HG02840 (cell line): ENCODE measurements around the gene CNGB1.
"Not testable (repeated sequence)": the region's sequence is repeated elsewhere in the genome, so short reads cannot be mapped to it uniquely, and the experiment has no call there.

Source experiments
- ATAC-seq: cut with Tn5 transposase; IDR thresholded peaks from one replicate; pipeline ENCODE4 v1.9.1; 2021; ENCODE audit warnings: mild to moderate bottlenecking, moderate library complexity, moderate number of reproducible peaks; ENCODE audit not compliant: unreplicated experiment, low FRiP score

Gene CNGB1

DNA sequence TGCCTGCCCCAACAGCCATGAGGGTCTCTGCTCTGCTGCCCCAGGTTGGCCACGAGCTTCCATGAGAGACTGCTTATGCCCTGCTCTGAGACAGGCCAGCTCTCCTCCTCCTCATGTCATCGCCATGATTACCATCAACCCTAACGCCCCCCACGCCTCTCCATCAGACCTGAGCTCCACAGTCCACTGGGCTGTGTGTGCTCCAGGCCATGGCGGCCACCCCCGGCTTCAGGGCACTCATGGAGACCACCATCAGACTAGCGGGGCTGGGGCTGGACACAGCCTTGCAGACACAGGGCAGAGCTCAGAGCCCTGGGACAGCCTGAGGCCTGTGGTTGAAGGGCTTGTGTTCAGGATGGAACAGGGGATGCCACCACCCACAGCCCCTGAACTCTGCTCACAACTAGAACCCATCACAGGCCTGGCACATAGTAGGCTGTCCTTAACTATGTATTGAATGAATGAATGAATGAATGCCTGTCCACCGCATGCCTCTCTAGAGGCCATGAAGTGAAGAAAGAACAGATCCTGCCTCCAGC lies 14.6 kb downstream of the CNGB1 start:
- ATAC-seq = no peak

DNA sequence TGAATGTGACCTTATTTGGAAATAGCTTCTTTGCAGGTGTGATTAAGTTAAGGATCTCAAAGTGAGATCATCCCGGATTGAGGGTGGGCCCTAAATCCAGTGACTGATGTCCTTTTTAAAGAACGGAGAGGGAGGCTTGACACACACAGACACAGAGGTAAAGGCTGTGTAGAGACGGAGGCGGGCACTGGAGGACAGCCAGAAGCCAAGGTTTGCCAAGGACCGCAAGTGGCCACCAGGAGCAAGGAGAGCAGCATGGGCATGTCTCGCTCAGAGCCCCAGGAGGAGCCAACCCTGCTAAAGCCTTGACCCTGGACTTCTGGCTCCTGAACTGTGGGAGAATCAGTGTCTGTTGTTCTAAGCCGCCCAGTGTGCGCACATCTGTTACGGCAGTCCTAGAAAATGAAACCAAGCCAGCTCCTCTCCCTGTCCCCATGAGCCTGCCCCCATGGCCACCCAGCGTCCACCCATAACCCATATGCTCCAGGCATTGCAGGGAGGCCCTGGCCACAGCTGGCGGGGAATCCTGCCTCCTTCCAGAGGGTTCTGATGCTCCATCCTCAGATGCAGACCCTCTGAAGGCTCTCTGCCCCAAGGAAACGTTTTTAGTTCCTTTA lies 15.2 kb downstream of the CNGB1 start:
- ATAC-seq = no peak

DNA sequence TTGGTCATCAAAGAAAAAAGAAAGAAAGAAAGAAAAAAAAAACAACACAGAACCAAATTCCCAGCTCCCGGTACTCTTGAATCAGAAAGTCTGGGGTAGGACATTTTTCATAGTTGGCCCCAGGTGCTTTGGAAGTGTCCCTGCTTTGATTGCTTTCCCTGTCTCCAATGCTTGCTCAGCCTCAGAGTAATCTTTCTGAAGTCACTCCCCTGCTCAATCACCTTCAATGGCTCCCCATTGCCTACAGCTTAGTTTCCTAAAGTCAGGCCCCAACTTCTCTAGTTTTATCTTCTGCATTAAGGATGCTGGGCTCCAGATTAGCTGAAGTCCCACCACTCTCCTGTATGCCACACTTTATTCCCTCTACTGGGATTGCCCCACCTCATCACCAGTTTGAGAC lies 17.1 kb downstream of the CNGB1 start:
- ATAC-seq = no peak

DNA sequence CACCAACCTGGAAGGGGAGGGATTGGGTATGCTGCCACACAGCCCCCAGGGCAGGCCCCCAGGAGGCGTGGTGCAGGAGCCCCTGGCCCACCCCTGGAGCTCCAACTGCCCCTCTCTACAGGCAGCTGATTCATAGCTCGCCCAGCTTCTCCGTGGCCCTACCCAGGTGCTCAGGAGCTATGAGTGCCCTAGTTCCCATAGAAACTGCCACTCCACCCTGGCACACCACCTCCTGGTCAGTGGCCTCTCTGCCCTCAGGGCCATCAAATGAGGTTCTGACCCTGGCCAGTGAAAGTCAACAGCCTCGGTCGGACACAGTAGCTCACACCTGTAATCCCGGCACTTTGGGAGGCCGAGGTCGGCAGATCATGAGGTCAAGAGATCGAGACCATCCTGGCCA lies 18.0 kb downstream of the CNGB1 start:
- no peak for ATAC-seq

DNA sequence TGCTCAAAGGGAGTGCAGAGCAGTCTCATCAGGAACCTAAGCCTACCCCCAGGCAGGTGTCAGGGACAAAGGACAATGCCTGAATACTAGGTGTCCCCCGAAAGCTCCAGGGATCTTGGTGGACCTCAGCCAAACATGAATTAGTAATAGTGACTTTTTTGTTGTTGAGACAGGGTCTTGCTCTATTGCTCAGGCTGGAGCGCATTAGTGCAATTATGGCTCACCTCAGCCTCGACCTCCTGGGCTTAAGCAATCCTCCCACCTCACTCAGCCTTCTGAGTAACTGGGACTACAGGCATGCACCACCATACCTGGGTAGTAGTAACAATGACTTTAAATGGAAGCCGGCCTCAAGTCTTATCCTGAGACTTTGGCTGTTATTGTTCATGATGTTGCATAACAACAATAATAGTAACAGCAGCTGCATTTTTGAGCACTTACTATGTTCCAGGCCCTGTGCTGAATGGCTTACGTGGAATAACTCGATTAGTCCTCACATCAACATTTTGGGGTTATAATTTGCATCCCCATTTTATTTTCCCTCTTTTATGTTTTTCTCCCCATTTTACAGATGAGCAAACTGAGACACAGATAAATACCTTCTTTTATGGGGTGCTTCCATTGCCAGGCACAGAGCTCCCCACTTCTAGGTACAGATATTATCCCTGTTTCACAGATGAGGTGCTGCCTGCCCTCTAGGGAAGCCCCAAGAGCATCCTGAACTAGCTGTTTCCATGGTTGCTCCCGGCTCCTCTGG lies 19.5 kb downstream of the CNGB1 start:
- ATAC-seq = no peak

DNA sequence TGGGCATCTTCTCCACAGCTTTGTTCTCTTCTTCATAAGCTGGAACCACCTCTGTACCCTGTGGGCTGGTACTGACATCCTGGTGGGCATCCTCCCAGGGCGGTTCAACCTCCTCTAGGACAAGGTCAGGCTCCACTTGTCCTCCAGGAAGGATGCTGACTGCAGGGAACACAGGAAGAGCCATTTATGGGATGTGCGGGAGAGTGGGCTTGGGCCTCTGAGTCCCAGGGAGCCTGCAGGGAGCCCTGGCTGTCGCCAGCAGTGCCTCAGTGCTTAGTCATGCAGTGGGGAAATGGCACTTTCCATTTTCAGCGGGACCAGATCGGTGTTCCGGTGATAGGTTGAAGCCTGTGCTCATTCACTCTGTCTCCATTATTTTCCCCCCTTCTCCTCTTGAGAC lies 20.5 kb downstream of the CNGB1 start:
- ATAC-seq = no peak

DNA sequence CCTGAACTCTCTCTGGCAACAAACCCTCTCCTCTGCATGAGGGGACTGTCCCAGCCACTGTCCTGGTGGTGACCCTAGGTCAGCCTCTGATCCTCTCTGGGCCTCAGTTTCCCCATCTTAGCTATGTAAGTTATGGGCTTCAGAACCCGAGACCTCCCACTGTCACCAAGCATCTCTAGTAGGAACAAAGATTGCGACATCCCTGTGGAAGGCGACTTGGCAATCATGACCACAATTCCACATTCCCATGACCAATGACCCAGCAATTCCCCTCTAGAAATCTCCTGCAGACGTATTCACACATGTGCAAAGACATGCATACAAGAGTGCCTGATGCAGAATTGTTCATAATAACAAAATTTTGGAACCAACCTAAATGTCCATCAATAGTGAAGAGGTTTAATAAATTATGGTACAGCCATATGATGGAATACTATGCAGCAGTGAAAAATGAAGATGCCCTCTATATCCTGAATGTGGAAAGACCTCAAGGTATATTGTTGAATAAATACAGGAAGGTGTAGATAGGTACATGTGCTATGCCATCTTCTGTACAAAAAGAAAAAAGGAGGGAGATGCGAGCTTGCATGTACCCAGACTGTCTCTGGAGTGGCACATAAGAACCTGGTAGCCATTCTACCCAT lies 21.2 kb downstream of the CNGB1 start:
- no peak for ATAC-seq

DNA sequence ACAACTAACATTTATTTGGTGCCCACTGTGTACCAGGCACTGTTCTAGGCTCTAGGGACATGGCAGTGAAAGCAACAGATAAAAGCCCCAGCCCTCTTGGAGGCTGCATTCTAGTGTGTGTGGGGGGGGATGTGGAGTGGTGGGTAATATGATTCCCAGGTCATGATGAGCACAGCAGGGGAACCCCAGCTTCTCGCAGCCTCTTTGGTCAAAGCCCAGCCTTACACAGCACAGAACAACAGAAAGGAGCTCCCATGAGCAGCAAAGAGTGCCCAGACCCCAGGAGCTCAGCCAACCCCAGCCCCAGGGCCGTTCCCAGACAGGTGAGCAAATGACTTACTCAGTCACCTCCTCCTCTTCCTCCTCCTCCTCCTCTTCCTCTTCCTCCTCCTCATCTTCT lies 21.9 kb downstream of the CNGB1 start:
- no peak for ATAC-seq

DNA sequence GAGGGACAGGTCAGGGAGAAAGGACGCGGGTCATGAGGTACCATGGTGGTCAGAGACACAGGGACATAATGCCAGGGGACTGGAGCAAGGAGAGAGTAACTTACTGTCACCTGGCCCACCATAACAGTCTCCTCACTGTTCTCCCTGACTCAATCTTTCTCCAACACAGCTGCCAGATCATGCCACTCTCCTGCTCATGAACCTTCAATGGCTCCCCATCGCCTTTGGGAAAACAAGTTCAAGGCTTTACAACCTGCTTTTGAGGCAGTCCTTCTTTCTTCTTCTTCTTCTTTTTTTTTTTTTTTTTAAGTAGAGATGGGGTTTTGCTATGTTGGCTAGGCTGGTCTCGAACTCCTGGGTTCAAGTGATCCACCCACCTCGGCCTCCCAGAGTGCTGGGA lies 22.9 kb downstream of the CNGB1 start:
- no peak for ATAC-seq

DNA sequence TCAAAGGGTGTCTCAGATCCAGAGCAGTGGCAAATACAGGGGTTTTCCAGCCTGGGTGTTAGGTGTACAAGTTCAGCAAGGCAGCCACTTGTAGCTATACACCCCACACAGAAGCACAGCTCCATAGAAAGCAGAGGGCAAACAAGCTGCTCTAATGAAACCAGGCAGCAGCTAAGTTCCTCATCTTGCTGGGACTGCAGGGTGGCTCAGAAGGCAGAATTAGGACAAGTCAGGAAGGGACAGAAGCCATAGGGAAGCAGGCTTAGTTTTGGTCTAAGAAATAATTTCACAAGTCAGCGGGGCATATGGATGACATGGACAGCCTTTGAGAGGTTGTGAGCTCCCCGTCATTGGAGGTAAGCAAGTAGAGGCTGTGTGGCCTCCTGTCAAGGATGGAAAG lies 23.7 kb downstream of the CNGB1 start:
- ATAC-seq = no peak

DNA sequence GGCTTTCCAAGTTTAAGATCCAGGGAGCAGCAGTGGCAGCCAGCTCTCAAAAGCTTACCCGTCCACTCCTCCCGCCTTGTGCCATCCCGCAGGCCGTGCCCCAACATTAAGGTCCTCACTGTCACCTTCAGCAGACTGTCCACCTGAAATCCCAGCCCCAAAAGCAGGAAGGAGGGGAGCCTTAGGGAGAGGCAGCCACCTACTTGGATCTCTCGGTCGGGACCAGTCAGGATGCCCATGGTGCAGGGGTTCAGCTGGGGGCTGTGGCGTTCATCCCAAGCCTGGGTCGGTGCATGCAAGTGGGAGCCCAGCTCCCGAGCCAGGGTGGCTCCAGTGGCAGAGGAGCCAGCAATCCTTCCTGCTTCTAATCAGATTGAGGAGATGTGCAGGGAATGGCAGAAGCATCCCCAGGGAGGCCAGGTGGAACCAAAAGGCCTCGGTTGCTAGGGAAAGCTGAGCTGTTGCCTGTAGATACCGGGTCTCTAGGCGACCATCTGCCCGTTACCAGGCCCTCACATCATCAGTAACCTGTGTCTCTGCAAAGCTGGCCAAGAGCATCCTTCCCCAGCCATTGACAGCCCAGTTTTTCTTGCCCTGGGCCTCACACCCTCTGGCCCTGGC lies 24.6 kb downstream of the CNGB1 start:
- ATAC-seq = no peak

DNA sequence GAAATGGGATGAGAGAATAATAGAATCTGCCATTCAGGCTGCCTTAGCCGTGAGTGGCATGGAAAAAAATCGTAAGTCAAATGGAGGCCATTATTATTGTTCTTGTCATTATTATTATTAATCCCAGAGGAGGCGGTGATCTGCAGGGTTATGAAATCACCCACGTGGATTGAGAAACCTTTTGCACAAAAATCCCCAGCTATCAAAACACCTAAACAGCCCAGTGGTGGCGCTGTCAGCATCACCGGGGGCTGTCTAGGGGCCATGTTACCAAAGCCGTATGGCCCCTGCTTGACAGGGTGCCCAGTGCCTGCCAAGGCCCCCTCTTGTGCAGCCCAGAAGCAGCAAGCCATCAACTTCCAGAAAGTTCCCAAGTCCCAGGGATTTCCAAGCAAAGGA lies 25.2 kb downstream of the CNGB1 start:
- ATAC-seq = no peak

DNA sequence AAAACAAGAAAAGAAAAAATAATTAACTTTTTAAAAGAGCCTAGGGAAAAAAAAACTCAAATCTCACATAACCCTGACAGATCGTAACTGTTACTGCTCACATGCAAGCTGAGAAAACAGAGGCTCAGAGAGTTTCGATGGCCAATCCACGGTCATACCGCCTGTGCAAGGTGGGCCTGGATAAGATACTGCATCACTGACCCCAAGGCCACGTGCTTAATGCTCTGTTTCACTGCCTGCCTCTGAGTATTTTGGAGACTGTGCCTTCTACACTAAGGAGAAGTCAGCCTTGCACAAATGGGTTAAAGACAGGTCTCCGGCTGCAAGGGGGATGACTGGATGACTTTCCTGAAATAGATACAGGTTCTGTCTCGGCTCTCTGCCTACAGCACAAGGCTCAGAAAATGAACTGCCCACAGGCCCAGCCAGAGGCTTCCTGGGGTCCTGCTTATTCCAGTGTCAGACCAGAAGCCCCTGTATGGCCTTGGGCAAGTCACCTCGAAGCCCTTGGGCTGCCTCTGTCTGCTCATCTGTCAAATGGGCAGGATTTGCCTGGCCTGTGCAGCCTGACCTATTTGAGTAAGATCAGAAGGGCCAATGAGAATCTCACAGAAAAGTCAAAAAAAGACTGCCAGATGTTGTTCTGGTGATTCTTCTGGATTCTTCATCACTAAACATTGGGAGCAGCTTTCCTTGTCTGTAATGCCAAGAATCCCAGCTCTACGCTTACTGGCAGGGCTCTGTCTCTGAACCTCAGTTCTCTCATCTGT lies 25.8 kb downstream of the CNGB1 start:
- no peak for ATAC-seq

DNA sequence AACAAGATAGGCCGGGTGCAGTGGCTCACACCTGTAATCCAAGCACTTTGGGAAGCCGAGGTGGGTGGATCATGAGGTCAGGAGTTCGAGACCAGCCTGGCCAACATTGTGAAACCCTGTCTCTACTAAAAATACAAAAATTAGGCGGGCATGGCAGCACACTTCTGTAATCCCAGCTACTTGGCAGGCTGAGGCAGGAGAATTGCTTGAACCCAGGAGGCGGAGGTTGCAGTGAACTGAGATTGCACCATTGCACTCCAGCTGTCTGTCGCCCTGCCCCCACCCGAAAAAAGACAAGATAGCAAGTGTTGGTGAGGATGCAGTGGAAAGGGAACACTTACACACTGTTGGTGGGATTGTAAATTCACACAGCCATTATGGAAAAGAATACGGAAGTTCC lies 27.5 kb downstream of the CNGB1 start:
- ATAC-seq = not testable (repeated sequence)

DNA sequence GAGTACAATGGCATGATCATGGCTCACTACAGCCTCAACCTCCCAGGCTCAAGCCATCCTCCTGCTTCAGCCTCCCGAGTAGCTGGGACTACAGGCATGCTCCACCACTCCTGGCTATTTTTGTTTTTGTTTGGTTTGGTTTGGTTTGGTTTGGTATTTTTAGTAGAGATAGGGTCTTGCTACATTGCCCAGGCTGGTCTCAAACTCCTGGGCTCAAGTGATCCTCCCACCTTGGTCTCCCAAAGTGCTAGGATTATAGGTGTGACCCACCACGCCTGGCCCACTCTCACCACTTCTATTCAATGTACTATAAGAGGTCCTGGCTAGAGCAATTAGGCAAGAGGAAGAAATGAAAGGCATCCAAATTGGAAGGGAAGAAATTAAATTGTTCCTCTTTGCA lies 29.0 kb downstream of the CNGB1 start:
- ATAC-seq = not testable (repeated sequence)

DNA sequence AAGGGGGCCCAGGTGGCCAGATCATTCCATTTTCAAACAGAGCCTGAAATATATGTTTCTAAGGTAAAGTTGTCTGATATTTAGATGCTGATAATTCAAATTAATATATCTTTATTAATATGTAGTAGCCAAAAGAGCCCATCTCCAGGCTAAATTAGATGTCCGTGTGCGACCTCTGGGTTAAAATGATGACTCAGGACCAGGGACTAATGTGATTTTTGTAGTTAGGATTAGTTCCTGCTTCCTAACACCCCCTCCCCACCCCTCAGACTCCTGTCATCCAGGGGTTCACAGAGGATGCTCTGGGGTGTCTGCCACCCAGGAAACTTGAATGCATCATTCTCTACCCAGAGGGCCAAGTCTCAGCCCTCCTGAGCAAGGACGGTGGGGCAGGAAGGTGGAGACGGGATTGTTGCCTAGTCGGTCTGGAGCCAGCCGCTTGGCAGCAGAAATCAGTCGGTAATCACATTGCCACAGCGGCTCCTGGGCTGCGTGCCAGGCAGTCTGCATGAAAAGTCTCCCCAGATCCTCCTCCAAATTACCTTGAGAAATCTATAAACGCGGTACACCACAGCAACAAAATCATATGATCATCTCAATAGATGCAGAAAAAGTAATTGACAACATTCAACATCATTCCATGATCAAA lies 29.8 kb downstream of the CNGB1 start:
- ATAC-seq = no peak

DNA sequence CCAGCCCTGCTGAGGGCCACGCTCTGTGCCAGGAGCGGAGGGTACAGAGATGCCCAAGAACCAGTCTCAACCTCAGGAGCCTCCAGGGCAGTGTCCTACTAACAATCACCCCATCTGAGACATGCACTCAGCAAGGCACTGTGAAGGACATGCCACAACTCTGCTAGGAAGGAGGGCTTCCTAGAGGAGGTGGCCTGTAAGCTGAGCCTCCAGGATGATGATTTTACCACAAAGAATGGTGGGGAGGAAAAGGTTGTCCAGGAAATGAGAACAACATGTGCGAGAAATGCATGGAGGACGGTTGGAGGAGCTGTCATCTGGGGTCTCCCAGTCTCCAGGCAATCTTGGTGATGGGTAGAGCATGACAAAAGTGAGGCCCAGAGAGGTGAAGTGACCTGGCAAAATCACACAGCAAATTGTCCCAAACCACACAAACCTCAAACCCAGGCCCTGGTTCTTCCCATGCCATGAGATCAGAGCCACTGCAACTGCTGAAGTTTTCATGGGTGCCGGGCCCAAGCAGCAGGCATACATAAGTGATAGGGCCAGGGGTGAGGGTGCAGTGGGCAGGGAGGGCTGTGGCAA lies 30.5 kb downstream of the CNGB1 start:
- no peak for ATAC-seq

DNA sequence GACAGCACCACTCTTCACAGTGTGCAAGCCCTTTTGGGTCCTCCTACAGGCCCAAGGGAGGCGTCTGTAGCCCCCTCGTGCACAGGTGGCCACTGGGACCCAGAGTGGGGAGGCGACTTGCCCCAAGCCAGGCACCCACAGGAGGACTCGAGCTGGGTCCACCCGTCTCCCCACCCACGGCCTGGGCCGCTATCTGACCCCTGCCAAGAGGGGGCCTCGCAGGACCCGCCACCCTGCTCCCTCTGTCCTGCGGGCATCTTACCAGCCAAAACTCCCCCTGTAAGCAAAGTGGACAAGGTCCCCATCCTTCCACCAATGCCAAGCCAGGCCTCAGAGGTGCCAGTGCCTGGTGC lies 31.1 kb downstream of the CNGB1 start:
- ATAC-seq = no peak

DNA sequence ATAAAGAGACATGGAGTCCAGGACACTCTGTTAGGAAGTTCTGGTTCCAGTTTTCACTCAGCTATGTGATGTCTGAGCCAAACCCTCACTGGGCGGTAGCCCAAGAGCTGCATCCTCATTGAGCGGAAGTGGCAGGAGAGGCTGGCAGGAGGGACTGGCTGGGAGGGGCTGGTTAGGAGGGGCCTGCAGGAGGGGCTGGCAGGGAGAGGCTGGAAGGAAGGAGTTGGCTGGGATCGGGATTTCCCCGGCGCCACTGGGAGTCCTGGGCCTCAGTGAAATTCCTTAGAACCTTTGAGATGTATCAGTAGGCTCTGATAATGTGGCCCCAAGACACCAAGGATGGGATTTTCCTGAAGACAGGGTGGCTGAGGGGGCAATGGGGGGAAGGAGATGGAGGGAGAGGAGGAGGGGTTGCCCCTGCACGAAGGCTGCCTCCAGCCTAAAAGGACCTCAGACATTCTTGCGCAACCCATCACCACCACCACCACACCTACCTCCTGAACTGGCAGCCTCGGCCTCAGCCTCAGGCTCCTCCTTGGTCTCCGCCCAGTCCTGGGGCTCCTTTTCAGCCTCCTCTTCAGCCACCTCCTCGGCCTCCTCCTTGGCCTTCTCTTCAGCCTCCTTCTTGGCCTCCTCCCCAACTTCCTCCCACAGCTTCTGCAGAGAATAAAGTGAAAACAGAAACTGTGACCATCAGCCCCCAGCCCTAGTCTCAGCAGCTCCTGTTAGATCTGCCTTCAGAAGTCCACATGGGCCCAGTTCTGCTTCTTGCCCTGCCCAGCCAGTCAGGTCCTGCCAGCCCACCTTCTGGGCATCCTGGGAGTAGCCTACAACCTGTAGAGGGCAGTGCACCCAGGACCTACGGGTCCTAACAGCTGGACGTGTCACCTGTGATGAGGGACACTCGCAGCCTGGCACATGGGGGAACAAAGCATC lies 31.7 kb downstream of the CNGB1 start:
- ATAC-seq = no peak
